HepG2 (cell line): ENCODE data around the gene HOXC10.

Experiments used
- RNF2 ChIP-seq: fragments of 450-650 bp; conservative IDR thresholded peaks from 2 replicates; pipeline ENCODE4 v1.6.1; 2016; ENCODE audit warnings: low read depth
- SALL1 ChIP-seq: sonication (generic); formaldehyde crosslinking; IDR thresholded peaks from 2 replicates; pipeline ENCODE4 v1.8.0; 2022; ENCODE audit warnings: mild to moderate bottlenecking, missing genetic modification reagents

DNA sequence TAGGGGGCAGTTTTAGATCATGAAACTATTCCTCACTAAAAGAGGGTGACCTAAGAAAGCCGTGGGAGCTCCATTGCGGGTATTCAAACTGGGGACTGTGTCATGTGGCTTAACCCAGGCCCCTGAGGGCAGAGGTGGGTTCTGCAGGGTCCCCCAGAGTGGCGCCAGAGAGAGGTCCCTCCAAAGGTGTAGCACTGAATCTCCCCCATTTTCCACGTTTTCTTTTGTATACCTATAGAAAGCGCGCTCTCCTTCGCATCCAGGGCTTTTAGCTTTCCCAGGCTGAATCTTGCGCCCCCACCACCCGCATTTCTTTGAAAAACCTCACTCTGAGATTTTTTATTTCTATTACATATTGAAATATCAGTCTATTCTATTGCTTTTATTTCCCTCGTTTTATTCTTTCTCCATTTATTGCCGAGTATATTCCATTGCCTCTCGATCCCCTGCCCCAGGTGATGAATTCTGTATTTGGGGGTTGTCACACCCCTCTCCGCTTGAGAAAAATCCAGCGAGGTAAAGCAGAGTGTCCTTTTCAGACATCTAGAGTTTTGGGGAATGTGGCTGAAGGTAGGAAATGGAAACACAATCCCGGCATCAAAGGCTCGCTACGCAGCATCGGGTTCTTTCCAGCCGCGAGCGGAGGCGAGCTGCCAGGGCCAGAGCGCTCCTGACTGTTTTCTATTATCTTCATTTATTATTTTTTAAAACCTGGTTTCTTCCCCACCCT, 47.2 kb upstream of the HOXC10 start:
- TF ChIP-seq RNF2 (no peak), SALL1 (no peak)
